ENCODE data around the gene SAMSN1.

The SAMSN1 gene

GRCh38 chr21:14592296-14593000, 46.3 kb upstream of the SAMSN1 start:
- Histone ChIP-seq H3K4me3 (IDR thresholded peaks at IDR 0.05; ENCODE audit: insufficient read depth, low read depth, low read length) (no peak overlapping the region), H3K27me3 (ENCODE audit: insufficient read depth, low read depth) (no peaks in the 10 kb centered on the region), H3K4me2 (peak overlapping the region; percentile 32; the same call in 1 of the 2 replicates), H3K36me3 (ENCODE audit: insufficient read depth) (no peaks in the 10 kb centered on the region), H3K79me2 (ENCODE audit: insufficient read depth, low read depth) (no peaks in the 10 kb centered on the region), H2AFZ (ENCODE audit: low read depth) (no peak overlapping the region), H3K27ac (no peak overlapping the region), H3K4me1 (ENCODE audit: low read depth, poor library complexity, severe bottlenecking) (peaks cover 42% of the 10 kb centered on the region), H4K20me1 (ENCODE audit: insufficient read depth) (no peaks in the 10 kb centered on the region), H3K9ac (no peak overlapping the region)
- no peak for TF ChIP-seq CTCF (conservative IDR thresholded peaks at IDR 0.05; ENCODE audit: low read depth, low read length)

- Histone ChIP-seq H3K4me3 (IDR thresholded peaks at IDR 0.05; ENCODE audit: insufficient read depth, low read depth, low read length) (no peak overlapping the region), H2AFZ (ENCODE audit: low read depth) (no peak overlapping the region), H3K4me2 (peak overlapping the region; percentile 32; the same call in 1 of the 2 replicates), H3K9ac (no peak overlapping the region), H3K27ac (no peak overlapping the region), H4K20me1 (ENCODE audit: insufficient read depth) (no peaks in the 10 kb centered on the region), H3K27me3 (ENCODE audit: insufficient read depth, low read depth) (no peaks in the 10 kb centered on the region), H3K36me3 (ENCODE audit: insufficient read depth) (no peaks in the 10 kb centered on the region), H3K4me1 (ENCODE audit: low read depth, poor library complexity, severe bottlenecking) (peaks cover 42% of the 10 kb centered on the region), H3K79me2 (ENCODE audit: insufficient read depth, low read depth) (no peaks in the 10 kb centered on the region)
- TF ChIP-seq CTCF (conservative IDR thresholded peaks at IDR 0.05; ENCODE audit: low read depth, low read length), result no peak
These were observed 45.8 kb upstream of the SAMSN1 start for GRCh38 chr21:14591882-14592281.

- Histone ChIP-seq H3K36me3 (ENCODE audit: insufficient read depth) (no peaks in the 10 kb centered on the region), H2AFZ (ENCODE audit: low read depth) (no peak overlapping the region), H3K4me1 (ENCODE audit: low read depth, poor library complexity, severe bottlenecking) (peaks cover 42% of the 10 kb centered on the region), H3K4me3 (IDR thresholded peaks at IDR 0.05; ENCODE audit: insufficient read depth, low read depth, low read length) (no peak overlapping the region), H3K9ac (no peak overlapping the region), H3K27me3 (ENCODE audit: insufficient read depth, low read depth) (no peaks in the 10 kb centered on the region), H3K79me2 (ENCODE audit: insufficient read depth, low read depth) (no peaks in the 10 kb centered on the region), H3K27ac (no peak overlapping the region), H3K4me2 (peak overlapping the region; percentile 32; the same call in 1 of the 2 replicates), H4K20me1 (ENCODE audit: insufficient read depth) (no peaks in the 10 kb centered on the region)
- no peak for TF ChIP-seq CTCF (conservative IDR thresholded peaks at IDR 0.05; ENCODE audit: low read depth, low read length)
These were observed 45.3 kb upstream of the SAMSN1 start for GRCh38 chr21:14591377-14591776.

GRCh38 chr21:14589855-14590563, 43.9 kb upstream of the SAMSN1 start:
- Histone ChIP-seq H4K20me1 (ENCODE audit: insufficient read depth) (no peaks in the 10 kb centered on the region), H3K4me1 (ENCODE audit: low read depth, poor library complexity, severe bottlenecking) (peaks cover 42% of the 10 kb centered on the region), H3K4me2 (peak overlapping the region; percentile 82), H3K36me3 (ENCODE audit: insufficient read depth) (no peaks in the 10 kb centered on the region), H3K27me3 (ENCODE audit: insufficient read depth, low read depth) (no peaks in the 10 kb centered on the region), H3K9ac (no peak overlapping the region), H3K27ac (peak overlapping the region; percentile 54), H3K4me3 (IDR thresholded peaks at IDR 0.05; ENCODE audit: insufficient read depth, low read depth, low read length) (no peak overlapping the region), H2AFZ (ENCODE audit: low read depth) (peak overlapping the region; percentile 24; the same call in 1 of the 2 replicates), H3K79me2 (ENCODE audit: insufficient read depth, low read depth) (no peaks in the 10 kb centered on the region)
- no peak for TF ChIP-seq CTCF (conservative IDR thresholded peaks at IDR 0.05; ENCODE audit: low read depth, low read length)

Measured in KMS-11 (cell line).